Measurements from ENCODE around the gene CDK6.

DNA sequence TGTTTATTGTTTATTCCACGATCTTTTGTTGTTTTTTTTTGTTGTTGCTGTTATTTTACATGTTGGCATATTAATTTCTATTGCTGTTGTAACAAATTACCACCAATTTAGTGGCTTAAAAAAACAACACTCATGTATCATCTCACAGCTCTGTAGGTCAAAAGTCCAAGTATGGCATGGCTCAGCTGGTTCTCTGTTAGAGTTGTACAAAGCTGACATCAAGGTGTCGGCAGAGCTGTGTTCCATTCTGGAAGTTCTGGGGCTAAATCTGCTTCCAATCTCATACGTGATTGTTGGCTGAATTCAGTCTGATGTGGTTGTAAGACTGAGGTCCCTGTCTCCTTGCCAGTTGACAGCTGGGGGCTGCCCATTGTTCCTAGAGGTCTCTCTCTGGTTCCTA, 186.0 kb downstream of the CDK6 start:
- no peak for TF ChIP-seq POLR2A (IDR thresholded peaks at IDR 0.05)
- TF ChIP-seq, protein P1, sequence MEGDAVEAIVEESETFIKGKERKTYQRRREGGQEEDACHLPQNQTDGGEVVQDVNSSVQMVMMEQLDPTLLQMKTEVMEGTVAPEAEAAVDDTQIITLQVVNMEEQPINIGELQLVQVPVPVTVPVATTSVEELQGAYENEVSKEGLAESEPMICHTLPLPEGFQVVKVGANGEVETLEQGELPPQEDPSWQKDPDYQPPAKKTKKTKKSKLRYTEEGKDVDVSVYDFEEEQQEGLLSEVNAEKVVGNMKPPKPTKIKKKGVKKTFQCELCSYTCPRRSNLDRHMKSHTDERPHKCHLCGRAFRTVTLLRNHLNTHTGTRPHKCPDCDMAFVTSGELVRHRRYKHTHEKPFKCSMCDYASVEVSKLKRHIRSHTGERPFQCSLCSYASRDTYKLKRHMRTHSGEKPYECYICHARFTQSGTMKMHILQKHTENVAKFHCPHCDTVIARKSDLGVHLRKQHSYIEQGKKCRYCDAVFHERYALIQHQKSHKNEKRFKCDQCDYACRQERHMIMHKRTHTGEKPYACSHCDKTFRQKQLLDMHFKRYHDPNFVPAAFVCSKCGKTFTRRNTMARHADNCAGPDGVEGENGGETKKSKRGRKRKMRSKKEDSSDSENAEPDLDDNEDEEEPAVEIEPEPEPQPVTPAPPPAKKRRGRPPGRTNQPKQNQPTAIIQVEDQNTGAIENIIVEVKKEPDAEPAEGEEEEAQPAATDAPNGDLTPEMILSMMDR (IDR thresholded peaks at IDR 0.05), result no peak
- TF ChIP-seq EP300 (IDR thresholded peaks at IDR 0.05), result no peak
- TF ChIP-seq POLR2AphosphoS5 (IDR thresholded peaks at IDR 0.05), result no peak

All from gastroesophageal sphincter (tissue), 3 donors.